Liver (tissue), 3 donors: ENCODE results near the gene ZKSCAN4.

Experiments used
- ATF3 ChIP-seq: IDR thresholded peaks from 2 replicates; pipeline ENCODE4 v1.6.1; 2016; ENCODE audit warnings: antibody characterized with exemption
- CTCF ChIP-seq: fragments of 150-350 bp; IDR thresholded peaks from 2 replicates; pipeline ENCODE4 v1.5.1; 2017; ENCODE audit warnings: improper control_type of control experiment, low read depth, low read length; ENCODE audit not compliant: missing input control
- RAD21 ChIP-seq, 2 donors: IDR thresholded peaks; 2 replicates each; pipeline ENCODE4 v1.6.1; 2016; ENCODE audit warnings: antibody characterized with exemption in 2 of 2, mild to moderate bottlenecking in 2 of 2
- RXRA ChIP-seq, 2 donors: IDR thresholded peaks; 2 replicates each; pipeline ENCODE4 v1.6.1; 2017 to 2018; ENCODE audit warnings: antibody characterized with exemption in 2 of 2, mild to moderate bottlenecking in 1 of 2
- TAF1 ChIP-seq: conservative IDR thresholded peaks from 2 replicates; pipeline ENCODE4 v1.6.1; 2016; ENCODE audit warnings: antibody characterized with exemption, mild to moderate bottlenecking
- donor health status: healthy.
- donor health status: healthy.

GRCh38 chr6:28257042-28257441 lies 5.0 kb upstream of the ZKSCAN4 start:
- TF ChIP-seq ATF3 (no peak), CTCF (no peak), RAD21 (IDR thresholded peaks at IDR 0.05) (no peak), RXRA (IDR thresholded peaks at IDR 0.05) (no peak), TAF1 (no peak)
